ENCODE results near the gene ZP4. TPM values are rescaled to one million over a fixed set of nuclear protein-coding genes. Genes with fewer than 3 reads are reported as not detected.

The ZP4 gene
- total and polyA plus RNA-seq, 2 experiments from 2014 or later, result not detected

DNA sequence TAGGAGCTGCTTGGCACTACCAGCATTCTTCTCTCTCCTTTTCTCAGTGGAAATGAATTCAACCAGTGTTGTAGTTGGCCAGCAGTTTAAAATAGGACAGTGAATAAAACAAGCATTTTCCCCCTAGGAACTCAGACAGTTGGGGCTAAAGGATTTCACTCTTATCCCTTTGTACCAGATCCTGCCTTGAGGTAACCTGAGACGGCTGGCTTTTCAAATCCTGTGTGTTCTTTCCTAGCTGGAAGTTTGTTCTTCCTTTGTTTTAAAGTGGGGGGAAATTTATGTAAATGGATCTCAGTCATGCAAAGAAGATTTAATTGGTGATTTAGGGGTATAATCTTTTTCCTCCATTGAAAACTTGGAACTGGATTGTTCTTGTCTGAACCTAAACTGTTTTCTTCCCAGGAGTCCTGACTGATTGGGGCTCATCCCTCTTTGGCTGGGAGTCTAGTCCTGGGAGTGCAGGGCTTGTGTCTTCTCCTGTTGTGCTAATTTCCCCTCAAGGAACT is 23.3 kb downstream of the ZP4 start:
- H3K27ac ChIP-seq (ENCODE audit: low read depth), result no peak overlapping the region
- H3K27me3 Mint-ChIP-seq (ENCODE audit: insufficient read depth, low read depth, poor library complexity), result peaks cover 10% of the 10 kb centered on the region
- peak; percentile 40; the same call in 2 of the 3 replicates for ATAC-seq
- no peak overlapping the region for H3K4me3 Mint-ChIP-seq
- peak; percentile 20 for DNase-seq (ENCODE audit: low spot score)
- no peaks in the 10 kb centered on the region for H3K9me3 Mint-ChIP-seq
- peaks cover 26% of the 10 kb centered on the region for H3K9me2 ChIP-seq (ENCODE audit: insufficient read depth)
- H3F3A ChIP-seq (replicated peaks; ENCODE audit: low read depth), result no peaks in the 10 kb centered on the region
- TF ChIP-seq, protein P1, sequence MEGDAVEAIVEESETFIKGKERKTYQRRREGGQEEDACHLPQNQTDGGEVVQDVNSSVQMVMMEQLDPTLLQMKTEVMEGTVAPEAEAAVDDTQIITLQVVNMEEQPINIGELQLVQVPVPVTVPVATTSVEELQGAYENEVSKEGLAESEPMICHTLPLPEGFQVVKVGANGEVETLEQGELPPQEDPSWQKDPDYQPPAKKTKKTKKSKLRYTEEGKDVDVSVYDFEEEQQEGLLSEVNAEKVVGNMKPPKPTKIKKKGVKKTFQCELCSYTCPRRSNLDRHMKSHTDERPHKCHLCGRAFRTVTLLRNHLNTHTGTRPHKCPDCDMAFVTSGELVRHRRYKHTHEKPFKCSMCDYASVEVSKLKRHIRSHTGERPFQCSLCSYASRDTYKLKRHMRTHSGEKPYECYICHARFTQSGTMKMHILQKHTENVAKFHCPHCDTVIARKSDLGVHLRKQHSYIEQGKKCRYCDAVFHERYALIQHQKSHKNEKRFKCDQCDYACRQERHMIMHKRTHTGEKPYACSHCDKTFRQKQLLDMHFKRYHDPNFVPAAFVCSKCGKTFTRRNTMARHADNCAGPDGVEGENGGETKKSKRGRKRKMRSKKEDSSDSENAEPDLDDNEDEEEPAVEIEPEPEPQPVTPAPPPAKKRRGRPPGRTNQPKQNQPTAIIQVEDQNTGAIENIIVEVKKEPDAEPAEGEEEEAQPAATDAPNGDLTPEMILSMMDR (conservative IDR thresholded peaks at IDR 0.05; ENCODE audit: low read depth in 2 of 2), result no peak
- TF ChIP-seq NANOG (IDR thresholded peaks at IDR 0.05; ENCODE audit: borderline replicate concordance), result peak; percentile 43; the same call in 1 of the 2 replicates
- no peaks in the 10 kb centered on the region for H4K20me1 ChIP-seq (replicated peaks; ENCODE audit: insufficient read depth)
- no peaks in the 10 kb centered on the region for H3K36me3 Mint-ChIP-seq (ENCODE audit: low read depth)
- peaks cover 9% of the 10 kb centered on the region for H3K27me3 ChIP-seq (ENCODE audit: insufficient read depth)
- no peak overlapping the region for H3K4me3 ChIP-seq
- peak overlapping the region; percentile 58; the same call in 1 of the 2 replicates for H3K4me2 ChIP-seq
- H3K4me1 Mint-ChIP-seq, result peaks cover 13% of the 10 kb centered on the region
- H3K27ac Mint-ChIP-seq, result 0 out of 2 replicates have a peak overlapping the region, but pooled peaks have one; percentile 2
- H3K4me1 ChIP-seq (ENCODE audit: insufficient read depth), result peaks cover 12% of the 10 kb centered on the region; the same call in 1 of the 2 replicates
- H3K36me3 ChIP-seq (ENCODE audit: insufficient read depth), result peaks cover 6% of the 10 kb centered on the region; the same call in 1 of the 2 replicates
- no peaks in the 10 kb centered on the region for H3K79me2 ChIP-seq (replicated peaks; ENCODE audit: insufficient read depth)
- H2AFZ ChIP-seq, result no peak overlapping the region

DNA sequence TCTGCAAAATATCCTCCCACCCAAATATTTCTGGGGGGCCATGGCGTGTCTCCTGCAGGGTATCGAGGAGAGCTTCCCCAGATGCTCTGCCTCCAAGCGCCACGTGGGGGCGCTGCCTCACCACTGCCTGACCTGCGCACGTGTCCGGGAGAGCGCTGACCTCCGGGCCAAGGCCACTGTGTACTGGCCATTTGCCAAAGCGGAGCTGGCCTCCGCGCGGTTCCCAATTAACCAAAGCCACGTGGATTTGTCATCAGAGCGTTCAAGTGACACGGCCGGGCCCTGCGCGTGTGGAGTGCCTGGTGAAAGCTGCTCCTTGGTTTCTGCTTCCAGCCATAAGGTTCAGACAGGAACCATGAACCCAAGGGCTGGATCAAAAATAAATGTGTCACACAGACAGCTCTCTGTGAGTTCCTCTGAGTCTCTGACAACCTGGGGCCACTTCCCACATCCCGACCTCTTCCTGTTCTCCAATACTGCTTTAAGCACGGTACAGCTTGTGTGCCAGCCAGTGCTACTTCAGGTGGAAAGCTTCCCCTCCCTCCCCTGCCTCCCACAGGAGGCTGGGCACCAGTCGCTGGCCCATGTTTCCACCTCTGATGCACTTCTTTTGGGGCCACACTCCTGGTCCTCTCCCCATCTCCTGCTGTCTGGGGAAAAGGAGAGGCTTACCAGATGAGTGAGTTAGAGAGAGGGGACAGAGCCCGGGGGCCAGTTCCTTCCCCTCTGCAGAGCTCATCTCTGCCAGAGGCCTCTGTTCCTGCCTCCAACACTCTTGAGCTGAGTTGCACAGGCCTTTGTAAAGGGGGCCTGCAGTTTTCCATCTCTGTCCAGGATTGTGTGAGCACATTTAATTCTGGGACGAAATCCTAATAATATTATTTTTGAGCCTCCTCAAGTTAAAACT is 26.1 kb downstream of the ZP4 start:
- Histone ChIP-seq H2AFZ (peak overlapping the region; percentile 96), H3K4me3 (no peak overlapping the region)
- DNase-seq (ENCODE audit: low spot score), result peak; percentile 81

More for the DNA sequence above, 26.1 kb downstream of the ZP4 start:
- peaks cover 14% of the 10 kb centered on the region for H3K9me2 ChIP-seq (ENCODE audit: insufficient read depth)
- H3K27me3 ChIP-seq (ENCODE audit: insufficient read depth), result peaks cover 9% of the 10 kb centered on the region
- peaks cover 6% of the 10 kb centered on the region; the same call in 1 of the 2 replicates for H3K36me3 ChIP-seq (ENCODE audit: insufficient read depth)
- Mint-ChIP-seq H3K27ac (no peak overlapping the region), H3K4me1 (peaks cover 12% of the 10 kb centered on the region), H3K36me3 (ENCODE audit: low read depth) (no peaks in the 10 kb centered on the region), H3K4me3 (no peak overlapping the region), H3K9me3 (no peaks in the 10 kb centered on the region), H3K27me3 (ENCODE audit: insufficient read depth, low read depth, poor library complexity) (peaks cover 8% of the 10 kb centered on the region)
- ATAC-seq, result peak; percentile 95
- no peaks in the 10 kb centered on the region for H4K20me1 ChIP-seq (replicated peaks; ENCODE audit: insufficient read depth)
- TF ChIP-seq CREB1 (CRISPR knock-in tag; IDR thresholded peaks at IDR 0.05; ENCODE audit: low read depth), result no peak
- TF ChIP-seq STAT1 (IDR thresholded peaks at IDR 0.05; ENCODE audit: unreplicated experiment), result no peak
- no peak for TF ChIP-seq EZH2 (IDR thresholded peaks at IDR 0.05; ENCODE audit: low read depth, unreplicated experiment)
- TF ChIP-seq EZH2phosphoT487 (IDR thresholded peaks at IDR 0.05; ENCODE audit: unreplicated experiment), result no peak
- TF ChIP-seq NANOG (IDR thresholded peaks at IDR 0.05; ENCODE audit: borderline replicate concordance), result no peak
- no peak for TF ChIP-seq ZNF114 (CRISPR knock-in tag; IDR thresholded peaks at IDR 0.05)
- TF ChIP-seq JUNB (IDR thresholded peaks at IDR 0.05; ENCODE audit: unreplicated experiment), result no peak
- TF ChIP-seq ZNF331 (CRISPR knock-in tag; IDR thresholded peaks at IDR 0.05; ENCODE audit: low read depth), result no peak
- TF ChIP-seq, protein P1 (conservative IDR thresholded peaks at IDR 0.05; ENCODE audit: low read depth in 2 of 2), result peak; percentile 94 to 99
- no peak overlapping the region for H3K4me2 ChIP-seq
- no peaks in the 10 kb centered on the region for H3F3A ChIP-seq (replicated peaks; ENCODE audit: low read depth)
- no peaks in the 10 kb centered on the region for H3K79me2 ChIP-seq (replicated peaks; ENCODE audit: insufficient read depth)
- peaks cover 12% of the 10 kb centered on the region; the same call in 1 of the 2 replicates for H3K4me1 ChIP-seq (ENCODE audit: insufficient read depth)
- no peak overlapping the region for H3K27ac ChIP-seq (ENCODE audit: low read depth)

All from GM23338 (cell line).